Osteocyte (in vitro differentiated cells): ENCODE data around the gene GREB1. TPM values are rescaled to one million over a fixed set of nuclear protein-coding genes. Genes with fewer than 3 reads are reported as not detected.

Experiments used
- DNase-seq: peaks from one replicate; pipeline ENCODE4 v3.0.0; 2021; ENCODE audit warnings: mixed read lengths; ENCODE audit not compliant: unreplicated experiment; ENCODE audit errors: extremely low spot score
- H3K27ac Mint-ChIP-seq: one replicate; pipeline ENCODE4 v1.8.0; 2021; ENCODE audit warnings: mild to moderate bottlenecking, mixed read lengths; ENCODE audit not compliant: unreplicated experiment
- H3K27me3 Mint-ChIP-seq: one replicate; pipeline ENCODE4 v1.8.0; 2021; ENCODE audit warnings: mixed read lengths; ENCODE audit not compliant: unreplicated experiment
- H3K36me3 Mint-ChIP-seq: one replicate; pipeline ENCODE4 v1.8.0; 2021; ENCODE audit warnings: mixed read lengths; ENCODE audit not compliant: unreplicated experiment
- H3K4me1 Mint-ChIP-seq: one replicate; pipeline ENCODE4 v1.8.0; 2021; ENCODE audit warnings: mixed read lengths; ENCODE audit not compliant: unreplicated experiment
- H3K4me3 Mint-ChIP-seq: one replicate; pipeline ENCODE4 v1.8.0; 2021; ENCODE audit warnings: mild to moderate bottlenecking, moderate library complexity, mixed read lengths; ENCODE audit not compliant: unreplicated experiment
- H3K9me3 Mint-ChIP-seq: one replicate; pipeline ENCODE4 v1.8.0; 2021; ENCODE audit warnings: mixed read lengths; ENCODE audit not compliant: unreplicated experiment
- total RNA-seq: library from RNA; stranded (reverse); gene quantifications from 2 replicates; pipeline ENCODE4 v1.2.1, GENCODE V29; 2021
- TF ChIP-seq, protein P1 (sequence below): fragments of 200-600 bp; sonication (generic); IDR thresholded peaks from 2 replicates; pipeline ENCODE4 v1.5.0; 2021; ENCODE audit warnings: antibody characterized with exemption, mild to moderate bottlenecking, moderate library complexity

GREB1 gene
- total RNA-seq, 1 donor from 2014 or later: 0.54 TPM

DNA sequence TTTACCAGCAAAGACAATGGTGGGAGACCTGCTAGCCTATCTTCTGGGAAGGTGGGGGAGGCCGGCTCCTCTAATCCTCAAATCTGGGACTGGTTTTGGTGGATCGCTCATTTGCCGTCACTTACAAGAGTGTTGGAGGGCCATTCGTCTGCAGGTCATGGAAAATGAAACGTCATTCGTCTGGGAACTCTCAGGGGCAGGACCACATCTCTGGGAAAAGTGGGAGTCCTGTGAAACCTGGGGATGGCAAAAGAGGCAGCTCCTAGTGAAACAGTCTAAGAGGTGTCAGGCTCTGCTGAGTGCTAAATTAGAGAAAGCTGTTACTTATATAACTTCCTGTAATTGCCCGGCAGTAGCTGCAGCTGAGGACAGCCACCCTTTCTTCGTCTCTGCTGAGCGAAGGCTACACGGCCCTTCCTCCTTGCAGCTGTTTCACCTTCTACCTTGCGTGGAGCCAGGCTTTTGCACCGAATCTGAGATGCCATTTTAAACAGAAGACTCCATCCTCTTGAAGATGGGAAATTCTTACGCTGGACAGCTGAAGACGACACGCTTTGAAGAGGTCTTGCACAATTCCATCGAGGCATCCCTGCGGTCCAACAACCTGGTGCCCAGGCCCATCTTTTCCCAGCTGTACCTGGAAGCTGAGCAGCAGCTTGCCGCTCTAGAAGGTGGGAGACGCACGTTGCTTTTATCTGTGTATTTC is 22.4 kb downstream of the GREB1 start:
- H3K27ac Mint-ChIP-seq: no peak overlapping the region
- no peaks in the 10 kb centered on the region for H3K9me3 Mint-ChIP-seq
- H3K36me3 Mint-ChIP-seq: no peaks in the 10 kb centered on the region
- TF ChIP-seq, protein P1, sequence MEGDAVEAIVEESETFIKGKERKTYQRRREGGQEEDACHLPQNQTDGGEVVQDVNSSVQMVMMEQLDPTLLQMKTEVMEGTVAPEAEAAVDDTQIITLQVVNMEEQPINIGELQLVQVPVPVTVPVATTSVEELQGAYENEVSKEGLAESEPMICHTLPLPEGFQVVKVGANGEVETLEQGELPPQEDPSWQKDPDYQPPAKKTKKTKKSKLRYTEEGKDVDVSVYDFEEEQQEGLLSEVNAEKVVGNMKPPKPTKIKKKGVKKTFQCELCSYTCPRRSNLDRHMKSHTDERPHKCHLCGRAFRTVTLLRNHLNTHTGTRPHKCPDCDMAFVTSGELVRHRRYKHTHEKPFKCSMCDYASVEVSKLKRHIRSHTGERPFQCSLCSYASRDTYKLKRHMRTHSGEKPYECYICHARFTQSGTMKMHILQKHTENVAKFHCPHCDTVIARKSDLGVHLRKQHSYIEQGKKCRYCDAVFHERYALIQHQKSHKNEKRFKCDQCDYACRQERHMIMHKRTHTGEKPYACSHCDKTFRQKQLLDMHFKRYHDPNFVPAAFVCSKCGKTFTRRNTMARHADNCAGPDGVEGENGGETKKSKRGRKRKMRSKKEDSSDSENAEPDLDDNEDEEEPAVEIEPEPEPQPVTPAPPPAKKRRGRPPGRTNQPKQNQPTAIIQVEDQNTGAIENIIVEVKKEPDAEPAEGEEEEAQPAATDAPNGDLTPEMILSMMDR: no peak
- peaks cover 62% of the 10 kb centered on the region for H3K27me3 Mint-ChIP-seq
- no peak overlapping the region for H3K4me3 Mint-ChIP-seq
- no peak for DNase-seq
- peaks cover 6% of the 10 kb centered on the region for H3K4me1 Mint-ChIP-seq

DNA sequence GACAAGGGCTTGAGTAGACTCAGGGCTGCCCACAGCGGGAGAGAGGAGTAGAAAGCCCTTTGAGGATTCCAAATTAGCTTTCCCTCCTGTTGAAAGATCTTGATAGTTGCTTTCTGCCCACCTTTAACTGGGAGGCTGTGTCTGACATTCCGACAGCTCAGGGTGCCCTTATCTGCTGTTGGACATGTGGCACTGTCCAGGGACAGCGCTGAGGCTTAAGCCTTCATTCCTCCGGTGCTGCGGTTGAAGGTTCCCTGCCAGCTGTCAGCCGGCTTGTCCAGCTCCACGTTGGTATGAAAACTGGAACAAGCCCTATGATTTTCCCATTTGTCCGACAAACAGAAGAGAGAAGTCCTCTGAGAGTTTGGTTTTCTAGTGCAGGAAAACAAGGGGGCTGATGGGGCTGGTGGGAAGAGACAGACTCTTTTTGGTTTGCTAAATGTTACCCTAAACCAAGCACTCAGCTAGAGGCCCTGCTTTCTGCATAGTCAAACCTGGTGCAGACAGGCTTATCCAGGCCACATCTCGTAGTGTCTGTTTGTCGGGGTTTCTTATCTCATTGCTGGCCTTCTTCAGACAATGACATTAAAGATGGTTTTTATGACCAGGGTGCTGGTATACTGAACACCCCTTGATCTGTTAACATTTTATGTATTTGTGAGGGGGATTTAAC is 24.5 kb downstream of the GREB1 start:
- no peak overlapping the region for H3K27ac Mint-ChIP-seq
- TF ChIP-seq, protein P1: no peak
- DNase-seq: no peak
- H3K27me3 Mint-ChIP-seq: peaks cover 55% of the 10 kb centered on the region
- no peak overlapping the region for H3K4me3 Mint-ChIP-seq
- no peaks in the 10 kb centered on the region for H3K36me3 Mint-ChIP-seq
- H3K9me3 Mint-ChIP-seq: no peaks in the 10 kb centered on the region
- H3K4me1 Mint-ChIP-seq: peaks cover 6% of the 10 kb centered on the region

DNA sequence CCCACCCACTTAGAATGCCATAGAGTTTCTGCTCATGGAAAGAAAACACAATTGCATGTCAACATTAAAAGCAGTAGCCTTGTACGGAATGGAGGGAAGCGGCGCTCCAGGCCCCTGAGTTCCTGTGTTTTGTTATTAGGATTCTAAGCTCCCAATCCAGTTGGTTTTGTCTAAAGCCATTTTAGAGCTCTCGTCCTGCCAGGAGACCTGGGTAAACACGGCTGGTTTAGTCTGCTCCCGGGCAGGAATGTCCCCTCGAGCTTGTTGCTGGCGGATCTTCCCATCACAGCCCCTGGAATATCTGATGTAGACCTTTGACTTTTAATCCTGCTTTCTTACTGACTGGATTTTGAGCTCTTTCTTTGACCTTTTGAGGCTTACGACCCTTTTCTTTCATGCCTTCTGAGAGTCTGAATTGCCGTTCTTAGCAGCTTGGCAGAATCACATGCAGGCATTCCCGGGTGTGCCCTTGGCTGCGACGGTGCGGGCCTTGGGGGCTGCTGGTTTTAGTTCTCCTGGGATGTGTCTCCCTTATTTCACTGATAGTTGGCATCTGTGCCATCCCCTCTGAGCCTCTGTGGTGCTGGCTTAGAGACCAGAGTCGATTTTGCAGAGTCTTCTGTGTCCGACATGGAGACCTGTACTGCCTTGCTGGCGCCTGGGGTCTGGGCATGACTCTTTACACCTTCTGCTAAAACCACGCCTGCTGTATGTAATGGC is 25.4 kb downstream of the GREB1 start:
- no peak overlapping the region for H3K27ac Mint-ChIP-seq
- H3K36me3 Mint-ChIP-seq: no peaks in the 10 kb centered on the region
- H3K4me3 Mint-ChIP-seq: no peak overlapping the region
- no peaks in the 10 kb centered on the region for H3K9me3 Mint-ChIP-seq
- TF ChIP-seq, protein P1: no peak
- H3K27me3 Mint-ChIP-seq: peaks cover 49% of the 10 kb centered on the region
- no peak for DNase-seq
- peaks cover 3% of the 10 kb centered on the region for H3K4me1 Mint-ChIP-seq

DNA sequence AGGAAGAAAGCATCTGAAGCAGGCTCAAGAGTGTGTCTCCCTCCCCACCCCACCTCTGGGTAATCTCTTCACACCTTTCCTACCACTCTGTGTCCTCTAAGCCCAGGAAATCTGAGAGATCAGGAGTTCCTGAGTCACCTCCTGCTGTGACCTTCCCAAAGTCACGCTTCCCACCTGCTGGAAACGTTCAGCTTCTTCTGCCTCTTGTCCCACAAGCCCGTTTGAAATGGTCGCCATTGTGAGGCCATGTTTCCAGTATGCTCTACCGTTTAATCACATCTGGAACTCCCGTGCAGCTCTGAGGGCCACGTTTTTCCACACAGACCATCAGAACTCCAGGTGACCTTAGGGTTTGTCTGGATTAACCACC is 25.9 kb downstream of the GREB1 start:
- TF ChIP-seq, protein P1: no peak
- no peaks in the 10 kb centered on the region for H3K4me1 Mint-ChIP-seq
- H3K9me3 Mint-ChIP-seq: no peaks in the 10 kb centered on the region
- peaks cover 43% of the 10 kb centered on the region for H3K27me3 Mint-ChIP-seq
- DNase-seq: no peak
- no peaks in the 10 kb centered on the region for H3K36me3 Mint-ChIP-seq
- no peak overlapping the region for H3K27ac Mint-ChIP-seq
- H3K4me3 Mint-ChIP-seq: no peak overlapping the region

DNA sequence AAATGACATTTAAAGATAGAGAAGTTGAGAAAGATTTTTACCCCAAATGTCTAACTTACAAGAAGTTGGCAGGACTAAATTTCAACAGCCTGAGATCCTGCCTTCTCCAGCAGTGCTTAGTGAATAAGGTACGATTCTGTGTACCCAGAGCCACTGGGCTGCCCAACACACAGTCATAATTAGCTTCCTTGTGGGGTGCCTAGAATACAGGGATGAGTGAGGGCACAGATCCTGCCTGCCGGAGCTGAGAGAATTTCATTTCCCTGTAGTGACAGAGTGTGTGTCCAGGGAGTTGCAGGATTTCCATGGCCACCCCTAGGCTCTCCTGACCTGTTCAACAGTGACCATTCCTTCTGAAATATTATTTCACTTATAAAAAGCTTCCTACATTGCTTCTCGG is 27.0 kb downstream of the GREB1 start:
- Mint-ChIP-seq H3K27ac (no peak overlapping the region), H3K4me3 (no peak overlapping the region), H3K36me3 (no peaks in the 10 kb centered on the region), H3K4me1 (no peaks in the 10 kb centered on the region), H3K9me3 (no peaks in the 10 kb centered on the region), H3K27me3 (peaks cover 34% of the 10 kb centered on the region)
- TF ChIP-seq, protein P1: no peak
- no peak for DNase-seq
